Tibial nerve (tissue), 4 donors: ENCODE results near the gene DDX46. TPM values are rescaled to one million over a fixed set of nuclear protein-coding genes. Genes with fewer than 3 reads are reported as not detected.

Experiments
- DNase-seq, 2 donors: peaks; one replicate each; pipeline ENCODE4 v3.0.0-alpha.2; 2019; ENCODE audit warnings: low spot score in 2 of 2
- H3K27ac ChIP-seq, 4 donors: fragments of 200-600 bp; sonication (generic) in 3 of 4; one replicate each; pipeline ENCODE4 v1.5.1; 2017 to 2019; ENCODE audit warnings: mild to moderate bottlenecking in 1 of 4
- H3K27me3 ChIP-seq, 2 donors: fragments of 200-600 bp; sonication (generic) in 1 of 2; one replicate each; pipeline versions ENCODE4 v1.5.1 to v1.6.0; 2017 to 2019
- H3K36me3 ChIP-seq, 3 donors: fragments of 200-600 bp; sonication (generic); one replicate each; pipeline ENCODE4 v1.5.1; 2018 to 2019
- H3K4me1 ChIP-seq, 4 donors: fragments of 200-600 bp; sonication (generic) in 3 of 4; one replicate each; pipeline ENCODE4 v1.5.1; 2017 to 2019
- H3K4me3 ChIP-seq, 4 donors: fragments of 200-600 bp; sonication (generic) in 3 of 4; one replicate each; pipeline ENCODE4 v1.5.1; 2017 to 2019; ENCODE audit warnings: mild to moderate bottlenecking in 1 of 4, moderate library complexity in 1 of 4
- H3K9me3 ChIP-seq, 4 donors: fragments of 200-600 bp; sonication (generic) in 3 of 4; one replicate each; pipeline ENCODE4 v1.5.1; 2017 to 2019
- CTCF ChIP-seq, 5 experiments: fragments of 200-600 bp in 3 of 5; fragments of 450-650 bp in 2 of 5; sonication (generic) in 3 of 5; IDR thresholded peaks; one replicate each; pipeline ENCODE4 v1.5.1; 2016 to 2019; ENCODE audit warnings: antibody characterized with exemption in 5 of 5, mild to moderate bottlenecking in 3 of 5, moderate library complexity in 2 of 5
- EP300 ChIP-seq, 2 donors: sonication (generic); formaldehyde crosslinking; IDR thresholded peaks; one replicate each; pipeline ENCODE4 v1.6.1; 2017; ENCODE audit warnings: antibody characterized with exemption in 2 of 2, mild to moderate bottlenecking in 1 of 2
- POLR2A ChIP-seq, 2 donors: fragments of 450-650 bp; IDR thresholded peaks; one replicate each; pipeline ENCODE4 v1.6.1; 2017; ENCODE audit warnings: antibody characterized with exemption in 2 of 2, mild to moderate bottlenecking in 2 of 2, moderate library complexity in 2 of 2
- WGBS, 2 donors: methylation state at CpG; one replicate each; pipeline ENCODE4 v1.1.5; 2018; 5-methylcytosine and 5-hydroxymethylcytosine counted together
- total RNA-seq, 4 donors: library from RNA; depleted of rRNA; stranded (reverse); fragments of >200 nt; gene quantifications; one replicate each; pipeline ENCODE4 v1.1.0, GENCODE V29; 2016

DDX46 gene
- total RNA-seq, 4 donors from 2014 or later, result 27.7 to 53.1 (median 39.9) TPM

- WGBS, 2 donors, result 56 to 67% methylated on average over 4 of the region's 4 CpGs
- TF ChIP-seq CTCF (IDR thresholded peaks at IDR 0.05) (no peak), EP300 (IDR thresholded peaks at IDR 0.05) (no peak), POLR2A (IDR thresholded peaks at IDR 0.05) (no peak)
- H3K36me3 ChIP-seq, result peaks cover 0 to 97% (median 12%) of the 10 kb centered on the region in 3 donors
Observed at GRCh38 chr5:134769206-134769605, 10.6 kb downstream of the DDX46 start.

GRCh38 chr5:134772461-134773125 is 14.0 kb downstream of the DDX46 start:
- Histone ChIP-seq H3K27me3 (no peaks in the 10 kb centered on the region), H3K4me3 (no peak overlapping the region), H3K9me3 (no peaks in the 10 kb centered on the region), H3K36me3 (peaks cover 0 to 98% (median 12%) of the 10 kb centered on the region in 3 donors), H3K27ac (no peak overlapping the region), H3K4me1 (no peaks in the 10 kb centered on the region)
- TF ChIP-seq EP300 (IDR thresholded peaks at IDR 0.05) (no peak), POLR2A (IDR thresholded peaks at IDR 0.05) (no peak), CTCF (IDR thresholded peaks at IDR 0.05) (no peak)
- WGBS, 2 donors, result 84 to 85% methylated on average over 10 of the region's 10 CpGs
- no peak for DNase-seq

More at GRCh38 chr5:134769206-134769605, 10.6 kb downstream of the DDX46 start:
- Histone ChIP-seq H3K27ac (no peak overlapping the region), H3K9me3 (no peaks in the 10 kb centered on the region), H3K4me3 (no peak overlapping the region), H3K27me3 (no peaks in the 10 kb centered on the region), H3K4me1 (no peaks in the 10 kb centered on the region)
- DNase-seq, result no peak

GRCh38 chr5:134777366-134777765 is 18.8 kb downstream of the DDX46 start:
- no peaks in the 10 kb centered on the region for H3K4me1 ChIP-seq
- no peaks in the 10 kb centered on the region for H3K9me3 ChIP-seq
- 89 to 92% methylated on average over 2 of the region's 2 CpGs for WGBS, 2 donors
- no peak overlapping the region for H3K27ac ChIP-seq
- H3K27me3 ChIP-seq, result no peaks in the 10 kb centered on the region
- no peak for DNase-seq
- no peak for TF ChIP-seq POLR2A (IDR thresholded peaks at IDR 0.05)
- TF ChIP-seq CTCF (IDR thresholded peaks at IDR 0.05), result no peak
- no peak for TF ChIP-seq EP300 (IDR thresholded peaks at IDR 0.05)
- peaks cover 0 to 98% (median 0%) of the 10 kb centered on the region in 3 donors for H3K36me3 ChIP-seq
- H3K4me3 ChIP-seq, result no peak overlapping the region

- no peak for TF ChIP-seq POLR2A (IDR thresholded peaks at IDR 0.05)
- no peak for TF ChIP-seq CTCF (IDR thresholded peaks at IDR 0.05)
- no peak for TF ChIP-seq EP300 (IDR thresholded peaks at IDR 0.05)
- Histone ChIP-seq H3K4me3 (no peak overlapping the region), H3K4me1 (no peaks in the 10 kb centered on the region), H3K27ac (no peak overlapping the region), H3K9me3 (no peaks in the 10 kb centered on the region), H3K36me3 (peaks cover 0 to 95% (median 18%) of the 10 kb centered on the region in 3 donors), H3K27me3 (no peaks in the 10 kb centered on the region)
- DNase-seq, result no peak
- 68 to 72% methylated on average over 4 of the region's 4 CpGs for WGBS, 2 donors
Observed at GRCh38 chr5:134784241-134784920, 25.8 kb downstream of the DDX46 start.

GRCh38 chr5:134784946-134785620 is 26.5 kb downstream of the DDX46 start:
- 77 to 86% methylated on average over 3 of the region's 3 CpGs for WGBS, 2 donors
- H3K27me3 ChIP-seq, result no peaks in the 10 kb centered on the region
- TF ChIP-seq POLR2A (IDR thresholded peaks at IDR 0.05) (no peak), CTCF (IDR thresholded peaks at IDR 0.05) (no peak), EP300 (IDR thresholded peaks at IDR 0.05) (no peak)
- no peak overlapping the region for H3K27ac ChIP-seq
- DNase-seq, result no peak
- H3K36me3 ChIP-seq, result peaks cover 0 to 96% (median 18%) of the 10 kb centered on the region in 3 donors
- no peaks in the 10 kb centered on the region for H3K4me1 ChIP-seq
- H3K9me3 ChIP-seq, result no peaks in the 10 kb centered on the region
- no peak overlapping the region for H3K4me3 ChIP-seq
